Mesodermal cell (in vitro differentiated cells): Measurements from ENCODE around the gene APOO.
A peak's percentile ranks its signal among the peaks of the same experiment; 100 is the strongest.

Experiments
- H3K27ac ChIP-seq: 2 replicates; pipeline ENCODE4 v1.7.0; 2013; ENCODE audit warnings: mild to moderate bottlenecking, low read depth, low read length, moderate library complexity; ENCODE audit not compliant: severe bottlenecking
- H3K36me3 ChIP-seq: 2 replicates; pipeline ENCODE4 v1.7.1; 2013; ENCODE audit warnings: mild to moderate bottlenecking, low read length, moderate library complexity; ENCODE audit not compliant: control insufficient read depth, insufficient read depth
- H3K4me1 ChIP-seq: one replicate; pipeline ENCODE4 v1.7.1; 2013; ENCODE audit warnings: mild to moderate bottlenecking, low read length; ENCODE audit not compliant: insufficient read depth, control insufficient read depth, poor library complexity, severe bottlenecking
- H3K4me3 ChIP-seq: 2 replicates; pipeline ENCODE4 v1.7.0; 2013; ENCODE audit warnings: low read length, control low read depth, mild to moderate bottlenecking; ENCODE audit not compliant: insufficient read depth, poor library complexity, severe bottlenecking; ENCODE audit errors: extremely low read depth
- H3K9me3 ChIP-seq: 2 replicates; pipeline ENCODE4 v1.7.1; 2013; ENCODE audit warnings: mild to moderate bottlenecking, low read length, moderate library complexity; ENCODE audit not compliant: control insufficient read depth
- WGBS, 2 experiments: methylation state at CpG; one replicate each; pipeline ENCODE4 v1.1.5; 2013; ENCODE audit warnings: missing lambda C conversion rate in 2 of 2; ENCODE audit not compliant: insufficient coverage in 2 of 2; 5-methylcytosine and 5-hydroxymethylcytosine counted together

APOO gene

DNA sequence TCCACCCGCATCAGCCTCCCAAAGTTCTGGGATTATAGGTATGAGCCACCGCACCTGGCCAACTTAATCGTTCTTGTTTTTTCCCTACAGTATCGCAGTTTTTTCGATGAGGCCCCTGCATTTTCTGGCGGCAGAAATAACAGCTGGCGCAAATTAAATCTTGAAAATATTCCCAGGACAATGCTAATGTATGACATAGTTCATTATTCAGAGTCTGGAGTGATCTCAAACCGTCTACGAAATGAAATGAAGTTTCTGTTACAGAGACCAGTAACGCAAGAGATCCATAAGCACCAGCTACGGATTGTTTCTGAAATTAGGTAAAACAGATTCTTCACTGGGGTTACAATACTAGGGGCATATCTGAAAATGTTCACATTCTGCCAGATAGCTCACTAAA is 27.4 kb upstream of the APOO start:
- H3K27ac ChIP-seq, result no peak overlapping the region

GRCh38 chrX:23932046-23932445 is 24.3 kb upstream of the APOO start:
- Histone ChIP-seq H3K27ac (no peak overlapping the region), H3K36me3 (no peaks in the 10 kb centered on the region), H3K4me1 (no peaks in the 10 kb centered on the region), H3K4me3 (no peak overlapping the region), H3K9me3 (no peaks in the 10 kb centered on the region)
- 83 to 100% methylated on average over 1 of the region's 1 CpG for WGBS, 2 experiments

More for the DNA sequence above, 27.4 kb upstream of the APOO start:
- Histone ChIP-seq H3K36me3 (no peaks in the 10 kb centered on the region), H3K4me3 (no peak overlapping the region), H3K9me3 (no peaks in the 10 kb centered on the region), H3K4me1 (no peaks in the 10 kb centered on the region)
- WGBS, 2 experiments, result 97 to 98% methylated on average over 5 to 7 of the region's 11 CpGs

DNA sequence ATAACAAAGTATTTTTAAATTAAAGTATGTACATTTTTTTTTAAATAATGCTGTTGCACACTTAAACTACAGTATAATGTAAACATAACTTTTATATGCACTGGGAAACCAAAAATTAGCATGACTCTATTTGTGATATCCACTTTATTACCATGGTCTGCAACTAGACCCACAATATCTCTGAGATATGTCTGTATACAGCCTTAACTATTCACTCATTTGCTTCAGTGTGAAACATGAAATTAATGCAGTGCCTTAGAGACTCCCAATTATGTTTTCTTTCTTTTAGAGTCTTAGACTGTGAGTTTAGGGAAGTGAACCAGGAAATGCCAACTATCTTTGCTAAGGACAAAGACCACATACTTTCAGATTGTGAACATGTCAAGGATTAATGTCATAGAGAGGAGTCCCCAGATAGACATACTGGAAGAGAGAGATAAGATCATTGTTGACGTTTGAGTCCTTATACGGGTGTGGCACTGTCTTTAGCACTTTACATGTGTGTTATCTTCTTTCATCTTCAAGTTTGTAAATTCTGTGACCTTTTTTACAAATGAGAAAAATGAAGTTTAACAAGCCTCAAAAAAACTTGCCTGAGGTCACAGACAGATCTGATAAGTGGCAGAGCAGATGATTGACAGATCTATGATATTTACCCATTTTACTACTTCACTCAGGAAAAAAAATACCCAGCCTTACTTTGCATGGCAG is 23.3 kb upstream of the APOO start:
- Histone ChIP-seq H3K4me1 (no peaks in the 10 kb centered on the region), H3K9me3 (no peaks in the 10 kb centered on the region), H3K27ac (no peak overlapping the region), H3K4me3 (no peak overlapping the region), H3K36me3 (no peaks in the 10 kb centered on the region)
- WGBS, 2 experiments, result no CpG with 5 or more reads among the region's 2 CpGs

DNA sequence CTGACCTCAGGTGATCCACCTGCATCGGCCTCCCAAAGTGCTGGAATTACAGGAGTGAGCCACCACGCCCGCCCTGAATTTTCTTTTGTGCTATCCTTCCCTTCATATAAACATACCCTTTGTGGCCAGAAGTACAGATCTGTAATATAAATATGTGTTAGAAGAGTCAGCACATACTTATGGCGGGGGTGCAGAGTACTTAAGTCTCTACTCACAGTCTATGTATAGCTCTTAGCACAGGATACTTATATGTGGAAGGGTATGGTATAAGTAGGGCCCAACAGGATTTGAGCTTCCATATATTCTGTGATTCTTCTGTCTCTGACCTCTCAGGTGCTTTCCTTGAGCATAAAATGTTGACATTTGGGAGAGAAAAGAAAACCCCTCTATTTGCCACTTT is 18.3 kb upstream of the APOO start:
- no peaks in the 10 kb centered on the region for H3K4me1 ChIP-seq
- H3K36me3 ChIP-seq, result no peaks in the 10 kb centered on the region
- no CpG with 5 or more reads among the region's 4 CpGs for WGBS, 2 experiments
- no peaks in the 10 kb centered on the region for H3K9me3 ChIP-seq
- no peak overlapping the region for H3K27ac ChIP-seq
- H3K4me3 ChIP-seq, result no peak overlapping the region

- 68 to 73% methylated on average over 3 to 5 of the region's 9 CpGs for WGBS, 2 experiments
- Histone ChIP-seq H3K4me1 (no peaks in the 10 kb centered on the region), H3K4me3 (no peak overlapping the region), H3K9me3 (no peaks in the 10 kb centered on the region), H3K36me3 (no peaks in the 10 kb centered on the region), H3K27ac (no peak overlapping the region)
Measured at GRCh38 chrX:23919706-23920320, 12.1 kb upstream of the APOO start.

GRCh38 chrX:23919148-23919547 is 11.4 kb upstream of the APOO start:
- no peaks in the 10 kb centered on the region for H3K36me3 ChIP-seq
- H3K4me1 ChIP-seq, result no peaks in the 10 kb centered on the region
- no peak overlapping the region for H3K4me3 ChIP-seq
- no peak overlapping the region for H3K27ac ChIP-seq
- no peaks in the 10 kb centered on the region for H3K9me3 ChIP-seq
- no CpG with 5 or more reads among the region's 1 CpG for WGBS, 2 experiments

DNA sequence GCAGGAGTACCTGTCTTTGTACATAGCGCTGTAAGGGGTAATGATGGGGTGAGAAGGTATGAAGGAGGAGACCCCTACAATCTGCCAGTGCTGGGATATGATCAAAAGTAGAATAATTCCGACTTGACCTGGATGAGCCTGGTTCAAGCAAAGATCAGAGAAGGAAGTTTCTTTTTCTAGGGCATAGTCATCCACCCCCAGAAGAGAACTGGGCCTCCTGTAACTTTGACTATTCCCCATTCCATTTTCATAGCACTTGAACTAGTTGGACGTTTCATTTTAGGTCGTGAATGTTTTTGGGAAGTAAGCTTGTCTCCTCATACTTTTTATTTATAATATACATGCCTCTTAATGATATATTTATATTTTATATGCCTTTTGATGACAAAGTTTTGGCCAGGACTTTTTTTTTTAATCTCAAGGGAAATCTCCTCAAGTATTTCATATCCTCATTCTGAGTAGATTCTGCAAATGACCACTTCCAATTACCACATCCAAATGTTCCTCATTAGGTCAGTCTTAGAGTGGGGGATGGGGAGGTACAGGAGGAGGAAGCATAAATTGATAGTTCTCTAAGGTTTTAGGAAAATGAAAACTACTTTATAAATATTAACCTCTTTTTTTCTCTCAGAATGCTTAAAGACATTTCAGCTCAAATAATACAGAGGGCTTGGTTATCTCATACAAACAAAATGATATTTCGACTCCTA is 3.5 kb upstream of the APOO start:
- H3K9me3 ChIP-seq, result no peaks in the 10 kb centered on the region
- WGBS, 2 experiments, result no CpG with 5 or more reads among the region's 5 CpGs

GRCh38 chrX:23908219-23909004 is 674 bp upstream of the APOO start:
- no peaks in the 10 kb centered on the region for H3K36me3 ChIP-seq
- H3K4me3 ChIP-seq, result peak overlapping the region; percentile 58
- H3K9me3 ChIP-seq, result no peaks in the 10 kb centered on the region
- 93 to 96% methylated on average over 3 to 4 of the region's 13 CpGs for WGBS, 2 experiments
- peak overlapping the region; percentile 85 for H3K27ac ChIP-seq
- no peaks in the 10 kb centered on the region for H3K4me1 ChIP-seq

More for the DNA sequence above, 3.5 kb upstream of the APOO start:
- no peak overlapping the region for H3K4me3 ChIP-seq
- no peaks in the 10 kb centered on the region for H3K36me3 ChIP-seq
- H3K4me1 ChIP-seq, result no peaks in the 10 kb centered on the region
- no peak overlapping the region for H3K27ac ChIP-seq

- Histone ChIP-seq H3K4me3 (peak overlapping the region; percentile 58), H3K4me1 (peaks cover 4% of the 10 kb centered on the region), H3K36me3 (no peaks in the 10 kb centered on the region), H3K27ac (peak overlapping the region; percentile 85), H3K9me3 (no peaks in the 10 kb centered on the region)
- WGBS, 2 experiments, result 7% methylated on average over 5 of the region's 12 CpGs; no CpG with 5 or more reads in 1 of the 2 experiments
Measured at GRCh38 chrX:23907111-23907497, 634 bp downstream of the APOO start.

GRCh38 chrX:23904096-23904495 is 3.6 kb downstream of the APOO start:
- 60 to 86% methylated on average over 1 of the region's 2 CpGs for WGBS, 2 experiments
- H3K4me3 ChIP-seq, result no peak overlapping the region
- H3K27ac ChIP-seq, result no peak overlapping the region
- no peaks in the 10 kb centered on the region for H3K9me3 ChIP-seq
- H3K36me3 ChIP-seq, result no peaks in the 10 kb centered on the region
- H3K4me1 ChIP-seq, result peaks cover 27% of the 10 kb centered on the region
